ENCODE measurements around the gene CD38.

CD38 gene

DNA sequence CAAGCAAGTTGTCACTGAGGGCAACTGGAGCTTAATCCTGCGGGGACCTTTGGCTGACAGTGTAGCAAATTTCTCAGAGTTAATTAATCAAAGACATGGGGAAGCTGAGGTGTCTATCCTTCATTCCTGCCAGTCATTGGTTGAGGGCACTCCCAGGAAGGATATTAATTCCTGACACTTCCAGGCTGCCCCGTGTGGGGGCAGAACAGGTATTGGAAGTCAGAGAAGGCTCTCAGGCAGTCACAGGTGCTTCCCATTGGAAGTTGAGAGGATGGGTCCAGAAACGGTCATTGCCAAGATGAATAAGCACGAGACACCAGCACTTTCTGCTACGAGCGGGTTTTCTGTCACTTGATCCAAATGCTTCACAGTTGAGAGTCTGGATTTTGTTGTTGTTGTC is 29.1 kb upstream of the CD38 start:
- TF ChIP-seq, protein P1, sequence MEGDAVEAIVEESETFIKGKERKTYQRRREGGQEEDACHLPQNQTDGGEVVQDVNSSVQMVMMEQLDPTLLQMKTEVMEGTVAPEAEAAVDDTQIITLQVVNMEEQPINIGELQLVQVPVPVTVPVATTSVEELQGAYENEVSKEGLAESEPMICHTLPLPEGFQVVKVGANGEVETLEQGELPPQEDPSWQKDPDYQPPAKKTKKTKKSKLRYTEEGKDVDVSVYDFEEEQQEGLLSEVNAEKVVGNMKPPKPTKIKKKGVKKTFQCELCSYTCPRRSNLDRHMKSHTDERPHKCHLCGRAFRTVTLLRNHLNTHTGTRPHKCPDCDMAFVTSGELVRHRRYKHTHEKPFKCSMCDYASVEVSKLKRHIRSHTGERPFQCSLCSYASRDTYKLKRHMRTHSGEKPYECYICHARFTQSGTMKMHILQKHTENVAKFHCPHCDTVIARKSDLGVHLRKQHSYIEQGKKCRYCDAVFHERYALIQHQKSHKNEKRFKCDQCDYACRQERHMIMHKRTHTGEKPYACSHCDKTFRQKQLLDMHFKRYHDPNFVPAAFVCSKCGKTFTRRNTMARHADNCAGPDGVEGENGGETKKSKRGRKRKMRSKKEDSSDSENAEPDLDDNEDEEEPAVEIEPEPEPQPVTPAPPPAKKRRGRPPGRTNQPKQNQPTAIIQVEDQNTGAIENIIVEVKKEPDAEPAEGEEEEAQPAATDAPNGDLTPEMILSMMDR (IDR thresholded peaks at IDR 0.05; ENCODE audit: low read depth, low read length) = no peak
- Histone ChIP-seq H3K36me3 (no peaks in the 10 kb centered on the region), H3K27me3 (no peaks in the 10 kb centered on the region), H3K9me3 (no peaks in the 10 kb centered on the region), H3K4me1 (no peaks in the 10 kb centered on the region), H3K4me3 (ENCODE audit: low read depth, low read length) (no peak overlapping the region)
- no peak for DNase-seq

DNA sequence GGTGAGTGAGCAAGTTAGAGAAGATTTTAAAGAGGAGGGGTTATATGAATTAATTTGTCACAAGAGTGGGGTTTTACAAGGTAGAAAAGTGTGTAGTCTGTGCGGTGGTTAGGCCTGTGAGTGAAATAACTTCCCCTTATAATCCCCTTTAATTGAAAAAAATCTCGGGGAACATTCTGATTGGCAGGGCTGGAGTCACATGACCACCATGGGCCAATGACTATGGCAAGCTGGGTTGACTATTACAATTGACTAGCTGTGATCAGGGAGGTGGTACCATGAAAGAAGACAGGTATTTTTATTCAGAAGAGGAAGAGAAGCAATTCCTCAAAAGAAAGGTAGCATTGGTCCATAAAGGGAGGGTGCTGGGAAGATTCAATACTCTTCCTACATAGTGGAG is 27.0 kb upstream of the CD38 start:
- no peak overlapping the region for H3K4me3 ChIP-seq (ENCODE audit: low read depth, low read length)
- TF ChIP-seq, protein P1 (IDR thresholded peaks at IDR 0.05; ENCODE audit: low read depth, low read length) = no peak
- H3K27me3 ChIP-seq = no peaks in the 10 kb centered on the region
- no peak for DNase-seq
- no peaks in the 10 kb centered on the region for H3K4me1 ChIP-seq
- H3K9me3 ChIP-seq = no peaks in the 10 kb centered on the region
- no peaks in the 10 kb centered on the region for H3K36me3 ChIP-seq

DNA sequence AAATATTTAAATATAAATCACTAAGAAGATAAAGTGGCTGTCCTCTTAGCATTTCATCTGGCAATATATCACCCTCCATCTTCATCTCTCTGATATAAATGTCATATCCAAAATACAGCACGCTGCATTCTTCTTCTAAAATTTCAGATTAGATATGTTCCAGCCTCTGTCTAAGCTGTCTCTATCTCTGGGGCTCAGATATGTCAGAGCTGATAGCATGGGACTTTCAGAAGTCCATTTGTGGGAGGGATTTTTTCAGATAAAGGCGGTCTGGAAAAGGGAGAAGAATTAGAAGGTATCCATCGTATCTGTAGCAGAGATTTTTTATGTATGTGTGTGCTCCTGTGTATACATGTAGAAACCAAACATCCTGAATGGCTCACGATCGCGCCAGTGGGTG is 25.0 kb upstream of the CD38 start:
- Histone ChIP-seq H3K4me3 (ENCODE audit: low read depth, low read length) (no peak overlapping the region), H3K27me3 (no peaks in the 10 kb centered on the region), H3K9me3 (no peaks in the 10 kb centered on the region), H3K36me3 (no peaks in the 10 kb centered on the region), H3K4me1 (no peaks in the 10 kb centered on the region)
- TF ChIP-seq, protein P1 (IDR thresholded peaks at IDR 0.05; ENCODE audit: low read depth, low read length) = no peak
- no peak for DNase-seq

DNA sequence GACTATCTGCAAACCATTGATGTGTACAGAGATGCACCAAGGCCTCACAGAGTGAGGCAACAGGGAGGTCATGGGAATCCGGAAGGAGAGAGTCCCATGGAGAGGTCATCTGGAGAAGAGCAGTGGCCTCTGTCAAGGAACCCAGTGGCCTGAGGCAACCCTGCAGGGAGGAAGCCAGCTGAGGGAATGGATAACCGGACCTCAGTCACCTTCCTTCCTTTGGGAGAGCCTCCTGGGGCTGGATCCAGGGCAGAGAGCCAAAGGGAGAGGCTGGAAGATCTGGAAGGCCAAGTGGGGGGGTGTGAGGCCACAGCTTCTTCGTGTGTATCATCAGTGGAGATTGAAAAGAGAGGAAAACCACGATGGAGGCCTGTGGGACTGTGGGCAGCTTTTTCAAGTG is 24.3 kb upstream of the CD38 start:
- TF ChIP-seq, protein P1 (IDR thresholded peaks at IDR 0.05; ENCODE audit: low read depth, low read length) = no peak
- no peaks in the 10 kb centered on the region for H3K27me3 ChIP-seq
- no peaks in the 10 kb centered on the region for H3K4me1 ChIP-seq
- H3K9me3 ChIP-seq = no peaks in the 10 kb centered on the region
- no peak overlapping the region for H3K4me3 ChIP-seq (ENCODE audit: low read depth, low read length)
- H3K36me3 ChIP-seq = no peaks in the 10 kb centered on the region
- DNase-seq = no peak

DNA sequence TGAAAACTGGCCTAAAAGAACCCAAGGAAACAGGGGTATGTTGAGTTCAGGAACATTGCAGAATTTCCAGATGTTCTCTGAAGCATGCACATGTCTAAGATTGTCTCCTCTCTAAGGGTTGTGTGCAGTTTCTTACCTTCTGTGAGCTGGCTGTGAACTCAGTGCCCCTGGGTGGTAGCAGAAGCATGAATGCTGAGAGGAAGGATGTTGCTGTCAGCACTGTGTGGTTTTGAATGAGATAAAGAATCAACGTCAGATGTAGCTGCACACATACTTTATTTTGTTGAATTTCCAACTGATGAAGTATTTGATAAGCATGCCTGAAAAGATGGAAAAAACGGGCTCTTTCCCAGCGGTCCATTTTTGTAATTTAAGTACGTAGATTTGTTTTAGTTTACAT is 23.8 kb upstream of the CD38 start:
- TF ChIP-seq, protein P1 (IDR thresholded peaks at IDR 0.05; ENCODE audit: low read depth, low read length) = no peak
- no peak for DNase-seq

DNA sequence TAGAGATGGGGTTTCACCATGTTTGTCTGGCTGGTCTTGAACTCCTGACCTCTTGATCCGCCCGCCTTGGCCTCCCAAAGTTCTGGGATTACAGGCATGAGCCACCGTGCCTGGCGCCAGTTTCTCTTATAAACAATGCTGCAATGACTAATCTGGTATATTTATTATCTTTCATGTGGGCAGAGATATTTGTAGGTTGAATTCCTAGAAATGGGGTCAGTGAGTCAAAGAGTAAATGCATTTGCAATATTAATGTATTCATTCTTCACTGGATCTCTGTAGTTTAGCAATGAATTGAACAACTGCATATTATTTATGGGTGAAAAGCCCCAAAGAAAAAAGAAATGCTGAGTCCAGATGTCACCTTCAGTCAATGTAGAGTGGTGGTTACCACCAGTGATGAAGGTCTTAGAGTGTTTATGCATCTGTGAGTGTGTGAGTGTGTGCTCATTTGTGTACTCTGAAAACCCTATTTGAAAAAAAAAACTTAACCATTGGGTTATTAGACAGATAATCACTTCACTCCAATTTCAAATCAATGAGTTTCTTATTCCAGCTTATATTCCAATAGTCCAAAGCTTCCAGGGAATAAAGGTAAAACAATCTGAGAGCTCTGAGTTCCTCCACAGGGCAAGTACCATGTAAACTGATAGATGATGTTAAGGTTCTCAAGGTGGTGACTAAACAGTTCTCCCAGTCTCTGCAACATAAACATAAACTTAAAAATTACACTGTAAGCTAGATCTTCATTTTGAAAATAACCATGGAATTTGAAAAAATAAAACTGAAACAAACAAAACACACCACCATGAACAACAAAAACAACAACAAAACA is 22.6 kb upstream of the CD38 start:
- H3K4me3 ChIP-seq (ENCODE audit: low read depth, low read length) = no peak overlapping the region
- TF ChIP-seq, protein P1 (IDR thresholded peaks at IDR 0.05; ENCODE audit: low read depth, low read length) = no peak

More for the DNA sequence above, 23.8 kb upstream of the CD38 start:
- Histone ChIP-seq H3K9me3 (no peaks in the 10 kb centered on the region), H3K4me1 (no peaks in the 10 kb centered on the region), H3K36me3 (no peaks in the 10 kb centered on the region), H3K27me3 (no peaks in the 10 kb centered on the region), H3K4me3 (ENCODE audit: low read depth, low read length) (no peak overlapping the region)

More for the DNA sequence above, 22.6 kb upstream of the CD38 start:
- Histone ChIP-seq H3K4me1 (no peaks in the 10 kb centered on the region), H3K36me3 (no peaks in the 10 kb centered on the region), H3K27me3 (no peaks in the 10 kb centered on the region), H3K9me3 (no peaks in the 10 kb centered on the region)
- DNase-seq = no peak

Data from BE2C (cell line).